HG03108 (cell line): Measurements from ENCODE around the gene ZNF891.
A peak's percentile ranks its signal among the peaks of the same experiment; 100 is the strongest.

Experiments
- ATAC-seq: cut with Tn5 transposase; IDR thresholded peaks from one replicate; pipeline ENCODE4 v1.9.1; 2021; ENCODE audit warnings: moderate library complexity; ENCODE audit not compliant: unreplicated experiment

The ZNF891 gene

DNA sequence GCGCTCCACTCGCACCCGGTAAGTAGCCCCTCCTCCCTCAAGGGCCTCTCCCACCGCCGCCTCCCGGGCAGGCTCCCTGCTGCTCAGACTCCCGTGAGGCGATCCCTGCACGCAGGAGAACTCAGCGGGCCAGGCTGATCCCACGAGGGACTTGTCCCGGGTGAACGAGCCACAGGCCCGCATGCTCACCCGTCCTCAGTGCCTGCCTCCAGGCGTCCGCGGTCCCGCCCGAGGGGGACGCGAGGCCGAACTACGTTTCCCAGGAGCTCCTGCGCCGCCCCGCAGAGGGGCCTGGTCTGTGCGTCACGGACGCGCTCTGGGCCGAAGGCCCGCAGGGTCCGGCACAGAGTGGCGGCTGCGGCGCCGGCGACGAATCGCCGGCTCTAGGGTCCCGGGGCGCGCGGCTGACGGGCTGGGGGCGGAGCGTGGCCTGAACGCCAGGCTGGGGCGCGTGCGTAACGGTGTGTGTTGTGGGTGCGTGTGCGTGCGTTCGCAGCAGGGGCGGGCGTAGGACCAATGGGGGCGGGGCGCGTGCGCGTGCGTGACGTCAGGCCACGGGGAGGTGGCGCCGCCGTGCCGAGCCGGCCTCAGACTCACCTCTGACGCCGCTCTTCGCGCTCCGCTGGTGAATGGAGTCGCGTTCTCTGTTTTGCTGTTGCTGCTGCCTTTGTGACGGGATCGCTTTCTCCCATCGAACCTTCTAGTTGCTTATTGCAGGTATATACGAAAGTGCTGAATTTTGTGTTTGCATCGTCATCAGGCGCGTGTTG, at the start of gene ZNF891, which contains the start of gene ZNF10:
TSS of gene ZNF891 (minus strand) at position 237 of the 770 bp plus-strand sequence. CDS start 8,356 bp downstream, outside the sequence.
TSS of gene ZNF10 (plus strand) at position 590 of the 770 bp plus-strand sequence. CDS start 13,866 bp downstream, outside the sequence.
- peak; percentile 95 for ATAC-seq

DNA sequence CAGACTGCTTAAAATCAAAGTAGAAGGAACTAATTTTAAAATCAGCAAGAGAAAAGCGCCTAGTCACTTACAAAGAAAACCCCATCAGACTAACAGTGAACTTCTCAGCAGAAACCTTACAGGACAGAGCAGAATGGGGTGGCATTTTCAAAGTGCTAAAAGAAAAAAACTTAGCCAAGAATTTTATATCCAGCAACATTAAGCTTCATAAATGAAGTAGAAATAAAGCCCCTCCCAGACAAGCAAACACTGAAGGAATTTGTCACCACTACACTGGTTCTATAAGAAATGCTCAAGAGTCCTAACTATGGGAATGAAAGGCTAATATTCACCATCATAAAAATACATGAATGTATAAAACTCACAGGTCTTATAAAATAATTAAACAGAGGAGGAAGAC, 44.8 kb upstream of the ZNF891 start:
- no peak for ATAC-seq

DNA sequence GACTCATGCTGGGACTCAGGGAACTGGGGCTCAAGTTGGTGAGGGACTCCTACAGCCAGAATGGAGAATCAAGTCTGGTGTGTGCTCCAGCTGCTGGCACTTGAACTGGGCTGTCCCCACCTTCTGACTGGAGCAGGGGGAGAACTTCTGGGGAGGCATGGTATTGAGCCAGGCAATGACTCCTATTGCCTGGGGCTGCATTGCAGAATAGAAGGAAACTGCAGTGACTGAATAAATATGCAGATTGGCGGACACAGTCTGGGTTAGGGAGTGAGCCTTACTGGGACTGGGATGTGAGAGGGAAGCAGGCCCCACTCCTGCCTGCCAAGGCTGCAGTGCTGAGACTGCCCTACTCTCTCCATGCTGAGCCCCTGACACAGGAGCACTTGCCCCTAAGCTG, 42.4 kb upstream of the ZNF891 start:
- ATAC-seq: no peak

DNA sequence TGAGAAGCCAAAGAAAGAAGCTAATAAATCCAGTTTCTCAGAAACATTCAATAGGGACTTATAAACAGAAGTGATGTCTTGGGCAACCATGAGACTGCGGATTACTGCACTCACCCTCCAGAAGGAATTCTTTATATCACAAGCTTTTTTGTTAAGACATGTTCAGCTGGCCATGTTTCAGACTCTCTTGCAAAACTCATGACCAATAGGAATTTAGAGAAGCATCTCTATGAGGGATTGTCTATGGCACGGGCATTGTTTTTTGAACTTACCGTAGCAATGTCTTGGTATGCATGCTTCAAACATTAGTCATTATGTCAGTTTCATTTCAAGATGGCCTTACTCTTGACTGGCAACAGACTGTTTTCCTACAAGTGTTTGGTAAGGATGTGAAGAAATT, 35.7 kb upstream of the ZNF891 start:
- ATAC-seq: no peak

DNA sequence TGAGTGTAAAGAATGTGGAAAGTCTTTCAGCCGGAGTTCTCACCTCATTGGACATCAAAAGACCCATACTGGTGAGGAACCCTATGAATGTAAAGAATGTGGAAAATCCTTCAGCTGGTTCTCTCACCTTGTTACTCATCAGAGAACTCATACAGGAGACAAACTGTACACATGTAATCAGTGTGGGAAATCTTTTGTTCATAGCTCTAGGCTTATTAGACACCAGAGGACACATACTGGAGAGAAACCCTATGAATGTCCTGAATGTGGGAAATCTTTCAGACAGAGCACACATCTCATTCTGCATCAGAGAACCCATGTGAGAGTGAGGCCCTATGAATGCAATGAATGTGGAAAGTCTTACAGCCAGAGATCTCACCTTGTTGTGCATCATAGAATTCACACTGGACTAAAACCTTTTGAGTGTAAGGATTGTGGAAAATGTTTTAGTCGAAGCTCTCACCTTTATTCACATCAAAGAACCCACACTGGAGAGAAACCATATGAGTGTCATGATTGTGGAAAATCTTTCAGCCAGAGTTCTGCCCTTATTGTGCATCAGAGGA, 26.1 kb upstream of the ZNF891 start:
- no peak for ATAC-seq

DNA sequence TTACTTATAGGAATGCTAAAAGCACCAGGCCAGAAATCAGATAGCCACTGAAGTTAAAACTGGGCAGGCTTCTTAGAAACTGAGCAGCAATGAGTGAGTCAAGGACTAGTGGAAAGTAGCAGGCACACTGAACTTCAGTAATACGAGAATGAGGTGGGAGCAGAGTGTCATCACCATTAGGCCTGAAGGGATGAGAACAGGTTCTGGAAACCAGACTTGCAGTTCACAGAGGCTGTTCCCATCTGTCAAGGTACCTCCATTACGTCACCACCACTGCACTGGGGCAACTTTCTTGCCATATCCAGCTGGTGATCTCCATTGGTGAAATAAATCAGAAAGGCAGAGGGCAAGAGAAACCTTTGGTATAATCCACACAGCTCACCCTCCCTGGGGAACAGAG, 15.9 kb upstream of the ZNF891 start:
- no peak for ATAC-seq

DNA sequence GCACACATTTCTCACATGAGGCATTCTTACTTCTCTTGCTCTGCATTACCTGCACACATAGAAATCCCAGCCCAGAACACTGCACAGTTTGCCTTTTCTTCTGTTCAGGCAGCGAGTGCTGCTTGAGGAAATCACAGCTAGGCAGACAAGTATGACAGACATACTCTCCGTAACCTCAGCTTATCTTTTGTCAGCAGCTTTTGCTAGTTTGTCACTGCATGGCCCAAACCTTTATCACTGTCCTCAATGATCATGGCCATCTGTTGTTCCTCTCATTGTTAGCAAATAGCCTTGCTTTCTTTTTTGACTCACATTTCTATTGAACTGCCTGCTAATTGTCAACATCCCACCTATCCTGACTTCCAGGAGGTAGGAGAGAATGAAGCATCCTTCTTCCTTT, 5.7 kb upstream of the ZNF891 start:
- ATAC-seq: no peak

DNA sequence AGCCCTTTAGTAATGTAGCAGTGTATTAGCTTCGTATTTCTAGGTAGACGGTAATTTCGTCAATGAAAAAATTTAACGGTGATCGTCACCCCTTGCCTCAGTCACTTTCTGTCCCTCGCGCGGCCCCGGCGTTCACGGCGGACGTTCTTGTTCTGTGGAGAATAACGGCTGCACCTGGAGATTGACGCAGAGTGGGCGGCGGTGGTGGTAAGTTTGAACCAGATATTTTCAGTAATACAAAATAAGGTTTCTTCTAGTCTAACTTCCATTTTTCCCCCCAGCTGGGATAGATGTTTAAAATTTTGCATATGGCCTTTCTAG, 694 bp upstream of the ZNF891 start:
- ATAC-seq: no peak

DNA sequence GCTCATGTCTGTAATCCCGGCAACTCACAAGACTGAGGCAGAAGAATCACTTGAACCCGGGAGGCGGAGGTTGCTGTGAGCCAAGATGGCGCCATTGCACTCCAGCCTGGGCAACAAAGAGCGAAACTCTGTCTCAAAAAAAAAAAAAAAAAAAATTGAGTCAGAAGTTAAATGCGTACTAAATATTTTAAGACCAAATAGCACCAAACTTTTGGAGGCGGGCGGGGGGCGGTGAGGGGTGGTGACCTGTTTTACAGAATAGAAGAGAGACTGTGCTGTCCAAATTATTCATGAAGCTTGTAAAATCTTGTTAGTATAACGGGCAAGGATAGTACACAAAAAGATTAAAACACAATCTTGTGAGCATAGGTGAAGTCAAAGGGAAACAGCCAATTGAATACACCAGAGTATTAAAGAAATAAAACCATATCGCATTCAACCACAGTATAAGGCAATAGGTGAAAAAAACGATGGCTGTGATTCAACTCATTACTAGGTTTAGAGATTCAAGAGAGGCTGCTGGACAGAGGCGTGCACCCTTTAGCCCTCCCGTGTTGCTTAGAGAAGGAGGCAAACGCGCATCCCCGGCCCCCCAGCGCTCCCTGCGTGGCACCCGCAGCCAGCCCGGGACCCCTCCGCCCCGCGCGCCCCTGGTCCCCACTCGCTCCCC, 571 bp downstream of the ZNF891 start:
- ATAC-seq: no peak

DNA sequence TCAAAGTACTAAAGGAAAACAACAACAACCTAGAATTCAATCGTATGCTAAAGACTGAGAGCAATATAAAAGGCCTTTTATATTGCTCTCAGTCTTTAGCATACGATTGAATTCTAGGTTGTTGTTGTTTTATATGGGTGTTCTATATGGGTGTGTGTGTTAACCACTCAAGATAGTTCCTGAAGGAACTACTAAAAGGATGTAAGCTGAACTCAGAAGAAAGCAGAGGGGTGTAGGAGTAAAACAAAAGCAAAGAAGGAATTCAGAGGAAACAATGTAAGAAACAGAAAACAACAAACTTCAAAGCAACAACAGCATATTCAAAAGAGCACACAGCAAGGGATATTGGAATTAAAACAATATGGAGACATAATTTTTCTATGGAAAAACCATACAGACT, 5.4 kb downstream of the ZNF891 start:
- no peak for ATAC-seq

DNA sequence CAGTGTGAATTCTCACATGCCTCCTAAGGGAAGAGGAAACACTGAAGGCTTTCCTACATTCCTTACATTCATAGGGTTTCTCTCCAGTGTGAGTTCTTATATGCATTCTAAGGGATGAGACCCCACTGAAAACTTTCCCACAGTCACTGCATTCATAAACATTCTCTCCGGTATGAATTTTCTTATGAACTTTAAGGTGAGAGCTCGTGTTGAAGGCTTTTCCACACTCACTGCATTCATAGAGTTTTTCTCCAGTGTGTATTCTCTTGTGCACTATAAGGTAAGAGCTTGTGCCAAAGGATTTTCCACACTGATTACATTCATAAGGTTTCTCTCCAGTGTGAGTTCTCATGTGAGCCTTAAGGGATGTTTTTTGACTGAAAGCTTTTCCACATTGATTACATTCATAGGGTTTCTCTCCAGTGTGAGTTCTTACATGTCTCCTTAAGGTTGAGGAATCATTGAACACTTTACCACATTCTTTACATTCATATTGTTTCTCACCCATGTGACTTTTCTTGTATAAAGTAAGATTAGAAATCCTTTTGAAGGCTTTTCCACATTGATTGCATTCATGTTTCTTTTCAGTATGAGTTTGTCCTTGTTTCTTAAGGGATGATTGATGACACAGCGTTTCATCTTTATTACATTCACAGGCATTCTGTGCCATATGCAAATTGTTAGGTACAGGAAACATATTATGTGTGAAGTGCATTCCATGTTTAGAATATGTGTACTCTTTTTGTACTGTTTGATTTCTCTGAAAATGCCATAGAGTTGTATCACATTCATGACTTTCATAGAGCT, 9.5 kb downstream of the ZNF891 start:
- no peak for ATAC-seq

DNA sequence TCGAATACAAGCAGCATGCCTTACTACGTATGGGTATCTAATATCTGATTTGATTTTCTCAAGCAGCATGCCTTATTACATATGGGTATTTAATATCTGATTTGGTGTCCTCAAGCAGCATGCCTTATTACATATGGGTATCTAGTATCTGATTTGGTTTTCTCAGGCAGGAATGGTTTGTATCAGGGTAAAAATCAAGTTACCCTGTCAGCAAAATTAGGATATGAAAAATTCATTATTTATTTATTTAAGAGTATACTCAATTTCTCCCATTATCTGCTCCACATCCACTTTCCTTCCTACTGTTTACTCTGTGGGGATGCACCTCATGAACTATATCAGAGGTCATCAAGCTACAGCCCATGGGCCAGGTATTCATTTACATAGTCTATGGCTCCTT, 21.9 kb downstream of the ZNF891 start:
- ATAC-seq: no peak

DNA sequence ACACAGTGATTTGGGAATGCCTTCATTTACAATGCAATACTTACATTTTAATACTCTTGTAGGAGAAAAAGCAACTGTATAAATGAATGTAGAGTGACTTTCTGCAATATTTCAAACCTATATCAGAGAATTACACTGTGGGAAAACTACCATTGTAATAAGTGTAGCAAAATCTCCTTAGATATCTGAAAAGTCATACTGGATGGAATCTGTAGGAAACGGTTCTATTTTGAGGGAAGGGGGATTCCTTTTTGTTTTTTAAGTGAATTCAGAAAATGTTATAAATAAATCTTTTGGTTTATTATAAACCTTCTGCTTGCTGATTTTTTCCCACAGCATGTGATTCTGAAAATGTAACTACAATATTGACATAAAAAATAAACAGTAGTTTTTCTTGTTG, 23.0 kb downstream of the ZNF891 start:
- no peak for ATAC-seq

DNA sequence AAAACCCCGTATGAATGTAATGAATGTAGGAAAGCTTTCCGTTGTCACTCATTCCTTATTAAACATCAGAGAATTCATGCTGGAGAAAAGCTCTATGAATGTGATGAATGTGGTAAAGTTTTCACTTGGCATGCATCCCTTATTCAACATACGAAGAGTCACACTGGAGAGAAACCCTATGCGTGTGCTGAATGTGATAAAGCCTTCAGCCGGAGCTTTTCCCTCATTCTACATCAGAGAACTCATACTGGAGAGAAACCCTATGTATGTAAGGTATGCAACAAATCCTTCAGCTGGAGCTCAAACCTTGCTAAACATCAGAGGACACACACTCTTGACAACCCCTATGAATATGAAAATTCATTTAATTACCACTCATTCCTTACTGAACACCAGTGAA, 23.8 kb downstream of the ZNF891 start:
- ATAC-seq: no peak

DNA sequence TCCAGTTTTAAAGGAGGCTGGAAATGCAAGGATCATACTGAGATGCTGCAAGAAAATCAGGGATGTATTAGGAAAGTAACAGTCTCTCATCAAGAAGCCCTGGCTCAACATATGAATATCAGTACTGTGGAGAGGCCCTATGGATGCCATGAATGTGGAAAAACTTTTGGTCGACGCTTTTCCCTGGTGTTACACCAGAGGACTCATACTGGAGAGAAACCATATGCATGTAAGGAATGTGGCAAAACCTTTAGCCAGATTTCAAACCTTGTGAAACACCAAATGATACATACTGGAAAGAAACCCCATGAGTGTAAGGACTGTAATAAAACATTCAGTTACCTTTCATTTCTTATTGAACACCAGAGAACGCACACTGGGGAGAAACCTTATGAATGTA, 24.5 kb downstream of the ZNF891 start:
- ATAC-seq: no peak

DNA sequence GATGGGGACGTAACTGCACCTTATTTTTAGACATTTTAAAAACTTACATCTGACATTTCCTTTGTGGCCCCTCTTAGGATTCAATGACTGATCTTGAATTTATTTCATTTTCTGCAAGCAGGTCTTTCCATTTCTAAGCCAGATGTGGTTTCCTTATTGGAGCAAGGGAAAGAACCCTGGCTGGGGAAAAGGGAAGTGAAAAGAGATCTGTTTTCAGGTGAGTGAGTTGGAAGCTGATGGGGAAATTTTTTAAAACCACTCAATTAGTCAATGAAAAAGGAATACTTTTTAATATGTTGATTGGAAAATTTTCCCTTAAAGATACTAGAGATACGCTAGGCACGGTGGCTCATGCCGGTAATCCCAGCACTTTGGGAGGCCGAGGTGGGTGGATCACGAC, 46.7 kb downstream of the ZNF891 start:
- ATAC-seq: no peak

DNA sequence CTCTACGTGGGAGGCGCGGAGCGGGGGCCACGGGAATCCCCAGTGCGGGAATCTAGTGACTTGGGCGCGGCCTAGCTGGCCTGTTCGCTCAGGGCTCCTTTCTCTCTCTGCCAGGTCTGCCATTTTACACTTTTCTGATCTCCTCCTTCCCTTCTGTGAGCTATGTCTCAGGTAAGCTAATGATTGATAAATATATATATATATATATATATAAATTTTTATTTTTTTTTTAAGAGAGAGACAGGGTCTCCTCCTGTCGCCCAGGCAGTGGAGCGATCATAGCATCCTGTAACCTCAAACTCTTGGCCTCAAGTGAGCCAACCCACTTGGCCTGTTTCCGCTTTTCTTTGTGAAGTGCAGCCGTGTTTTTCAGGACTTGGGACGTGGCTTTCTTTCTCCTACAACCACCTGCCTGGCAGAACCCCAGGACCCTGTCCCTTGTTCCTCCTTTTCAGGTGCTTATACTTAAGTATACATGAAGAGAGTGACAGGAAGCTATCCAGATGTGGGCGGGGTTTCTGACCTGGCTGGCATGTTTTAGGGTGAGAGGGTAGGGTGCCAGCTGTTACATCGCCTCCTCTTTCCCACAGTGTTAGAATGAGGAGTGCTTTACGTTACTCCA, 48.8 kb downstream of the ZNF891 start:
- no peak for ATAC-seq

DNA sequence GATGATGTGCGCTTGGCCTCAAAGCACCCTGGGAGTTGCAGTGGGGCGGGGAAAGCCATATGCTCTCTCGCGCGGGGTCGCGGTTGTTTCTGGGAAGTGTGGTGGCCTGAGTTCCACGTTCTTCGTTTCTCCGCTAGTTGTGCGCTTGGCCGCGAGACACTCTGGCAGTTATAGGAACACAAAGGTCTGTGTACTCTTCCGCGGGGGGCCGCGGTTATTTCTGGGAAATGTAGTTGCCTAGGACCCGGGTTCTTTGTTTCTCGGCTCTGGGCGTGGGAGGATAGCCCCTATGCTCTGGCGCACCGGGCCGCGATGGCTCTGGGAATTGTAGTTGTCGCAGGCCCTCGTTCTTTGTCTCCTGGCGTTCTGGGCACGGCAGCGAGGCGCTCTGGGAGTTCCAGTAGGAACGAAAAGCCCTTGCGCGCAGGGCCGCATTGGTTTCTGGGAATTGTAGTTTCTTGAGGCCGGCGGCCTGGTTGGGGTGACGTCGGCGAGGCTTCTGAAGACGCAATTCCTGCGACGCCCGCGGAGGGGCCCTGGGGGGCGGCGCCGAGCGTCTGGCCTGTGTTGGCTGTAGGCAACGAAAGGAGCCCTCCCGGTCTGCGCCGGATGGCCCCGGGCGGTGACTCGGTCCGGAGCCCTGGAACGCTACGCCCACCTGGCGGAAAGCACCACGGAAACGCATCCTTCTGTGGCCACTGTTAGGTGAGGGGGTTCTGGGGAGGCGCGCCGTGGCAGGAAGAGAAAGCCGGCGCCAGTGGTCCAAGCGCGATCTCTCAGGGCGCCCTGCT, 49.5 kb downstream of the ZNF891 start, which contains the start of gene ZNF140:
TSS of gene ZNF140 (plus strand) at position 556 of the 791 bp plus-strand sequence. CDS start 398 bp downstream, outside the sequence.
- peak; percentile 68 for ATAC-seq

DNA sequence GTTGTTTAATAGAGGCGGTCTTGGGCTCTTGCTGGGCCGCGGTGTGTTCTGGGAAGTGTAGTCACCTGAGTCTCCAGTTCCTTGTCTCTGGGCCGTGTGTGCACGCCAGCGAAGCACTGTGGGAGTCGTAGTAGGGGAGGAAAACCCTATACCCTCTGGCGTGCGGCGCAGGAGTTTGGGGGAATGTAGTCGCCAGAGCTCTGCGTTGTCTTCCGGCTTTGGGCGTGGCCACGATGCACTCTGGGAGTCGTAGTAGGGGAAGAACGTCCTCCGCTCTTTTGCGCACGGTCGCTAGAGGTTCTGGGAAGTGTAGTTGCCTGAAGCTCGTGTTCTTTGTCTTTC, 50.1 kb downstream of the ZNF891 start:
- peak; percentile 81 for ATAC-seq

DNA sequence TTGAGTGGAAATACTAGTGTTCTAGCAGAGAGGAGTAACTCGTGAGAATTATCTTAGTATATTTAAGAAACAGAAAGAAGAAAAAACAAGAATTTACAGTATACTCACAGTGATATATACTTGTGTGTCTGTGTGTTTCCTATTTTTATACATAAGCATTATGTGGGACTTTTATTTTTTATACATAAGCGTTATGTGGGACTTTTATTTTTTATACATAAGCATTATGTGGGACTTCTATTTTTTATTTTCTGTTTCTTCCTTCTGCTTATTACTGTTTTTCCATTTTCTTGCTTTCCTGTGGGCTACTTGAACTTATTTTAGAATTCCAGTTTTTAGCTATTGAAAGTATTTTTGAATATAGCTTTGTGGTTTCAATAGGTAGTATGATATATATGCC, 56.2 kb downstream of the ZNF891 start:
- ATAC-seq: no peak
